GM21526 (cell line): Measurements from ENCODE around the gene OGFOD3.
"Not testable (repeated sequence)": the region's sequence is repeated elsewhere in the genome, so short reads cannot be mapped to it uniquely, and the experiment has no call there.

Experiments
- ATAC-seq: cut with Tn5 transposase; IDR thresholded peaks from one replicate; pipeline ENCODE4 v1.9.1; 2021; ENCODE audit warnings: moderate library complexity; ENCODE audit not compliant: unreplicated experiment, low FRiP score

OGFOD3 gene

DNA sequence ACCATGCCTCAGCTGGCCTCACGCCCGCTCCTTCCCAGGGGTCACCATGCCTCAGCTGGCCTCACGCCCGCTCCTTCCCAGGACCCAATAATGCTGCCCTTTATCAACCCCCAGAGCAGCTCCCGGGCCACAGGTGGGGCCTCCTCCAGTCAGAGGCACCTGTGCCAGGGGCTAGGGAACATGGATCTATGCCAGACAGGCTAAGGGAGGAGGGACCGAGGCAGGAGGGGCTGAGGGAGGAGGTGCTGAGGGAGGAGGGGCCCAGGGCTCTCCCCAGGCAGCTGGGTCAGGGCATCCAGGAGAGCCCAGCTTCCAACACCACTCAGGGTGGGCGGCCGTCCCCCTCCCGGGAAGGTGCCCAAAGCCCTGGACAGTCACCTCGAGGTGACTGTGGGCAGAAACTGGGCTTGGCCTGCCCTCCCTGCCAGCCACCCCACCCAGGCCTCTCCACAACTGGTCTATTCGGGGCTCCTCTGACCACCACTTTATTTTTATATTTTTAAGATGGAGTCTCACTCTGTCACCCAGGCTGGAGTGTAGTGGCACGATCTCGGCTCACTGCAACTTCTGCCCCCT lies 27.4 kb downstream of the OGFOD3 start:
- no peak for ATAC-seq

DNA sequence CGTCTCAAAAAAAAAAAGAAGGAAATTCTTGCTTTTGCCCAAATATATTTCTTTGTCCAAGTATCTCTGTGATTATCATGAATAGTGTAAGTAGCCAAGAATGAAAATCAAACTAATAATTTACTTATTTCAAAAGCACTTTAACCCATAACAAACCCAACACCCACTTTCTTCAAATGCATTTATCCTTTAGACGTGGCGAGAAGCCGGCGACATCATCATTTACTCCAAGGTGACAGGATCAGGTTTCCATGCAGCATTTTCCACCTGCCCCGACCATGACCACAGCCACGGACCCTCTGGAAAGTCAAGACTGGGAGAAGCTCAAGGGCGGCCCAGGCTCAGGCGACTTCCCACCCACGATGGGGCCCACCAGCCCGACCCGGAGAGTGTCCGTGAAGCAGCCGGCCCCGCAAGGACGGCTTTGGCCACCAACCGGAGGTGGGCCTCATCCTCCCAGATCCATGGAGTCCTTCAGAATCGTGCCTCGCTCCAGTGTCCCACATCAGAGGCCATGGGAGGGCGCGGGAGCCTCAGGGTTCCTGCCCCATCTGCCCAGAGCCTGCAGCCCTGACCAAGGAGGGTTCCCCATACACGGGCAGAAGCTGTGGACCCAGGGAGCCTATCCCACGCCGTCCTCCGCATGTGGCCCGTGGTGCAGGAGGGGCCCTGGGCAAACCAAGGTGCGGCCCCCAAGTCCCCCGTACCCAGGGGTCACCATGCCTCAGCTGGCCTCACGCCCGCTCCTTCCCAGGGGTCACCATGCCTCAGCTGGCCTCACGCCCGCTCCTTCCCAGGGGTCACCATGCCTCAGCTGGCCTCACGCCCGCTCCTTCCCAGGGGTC lies 28.1 kb downstream of the OGFOD3 start:
- no peak for ATAC-seq

DNA sequence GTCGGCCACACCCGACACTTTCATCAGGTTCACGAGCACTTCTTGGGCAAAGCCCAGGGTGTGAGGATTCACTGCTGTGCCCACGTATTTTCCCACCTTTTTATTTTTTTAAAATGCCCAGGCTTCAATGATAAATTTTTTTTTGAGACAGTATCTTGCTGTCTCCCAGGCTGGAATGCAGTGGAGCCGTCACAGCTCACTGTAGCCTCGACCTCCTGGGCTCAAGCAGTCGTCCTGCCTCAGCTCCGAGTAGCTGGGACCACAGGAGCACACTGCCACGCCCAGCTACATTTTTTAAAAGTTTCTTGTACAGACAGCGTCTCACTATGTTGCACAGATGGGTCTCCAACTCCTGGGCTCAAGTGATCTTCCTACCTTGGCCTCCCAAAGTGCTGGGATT lies 29.0 kb downstream of the OGFOD3 start:
- no peak for ATAC-seq

DNA sequence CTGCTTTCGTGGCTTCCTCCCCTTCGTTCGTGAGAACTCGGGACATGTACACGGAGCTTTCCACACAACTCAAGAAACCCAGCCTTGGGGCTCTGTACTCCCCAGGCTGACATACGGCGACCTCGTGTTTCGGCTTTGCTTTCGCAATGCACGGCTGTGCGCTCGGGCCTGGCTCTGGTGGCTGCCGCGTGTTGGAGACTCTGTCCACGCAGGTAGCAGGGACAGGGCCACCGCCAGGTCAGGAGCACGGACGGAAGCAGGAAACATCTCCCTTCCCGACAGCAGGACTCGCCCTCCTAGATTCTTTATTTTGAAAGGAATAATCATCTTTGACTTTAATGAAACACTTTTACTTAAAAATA lies 29.5 kb downstream of the OGFOD3 start:
- no peak for ATAC-seq

DNA sequence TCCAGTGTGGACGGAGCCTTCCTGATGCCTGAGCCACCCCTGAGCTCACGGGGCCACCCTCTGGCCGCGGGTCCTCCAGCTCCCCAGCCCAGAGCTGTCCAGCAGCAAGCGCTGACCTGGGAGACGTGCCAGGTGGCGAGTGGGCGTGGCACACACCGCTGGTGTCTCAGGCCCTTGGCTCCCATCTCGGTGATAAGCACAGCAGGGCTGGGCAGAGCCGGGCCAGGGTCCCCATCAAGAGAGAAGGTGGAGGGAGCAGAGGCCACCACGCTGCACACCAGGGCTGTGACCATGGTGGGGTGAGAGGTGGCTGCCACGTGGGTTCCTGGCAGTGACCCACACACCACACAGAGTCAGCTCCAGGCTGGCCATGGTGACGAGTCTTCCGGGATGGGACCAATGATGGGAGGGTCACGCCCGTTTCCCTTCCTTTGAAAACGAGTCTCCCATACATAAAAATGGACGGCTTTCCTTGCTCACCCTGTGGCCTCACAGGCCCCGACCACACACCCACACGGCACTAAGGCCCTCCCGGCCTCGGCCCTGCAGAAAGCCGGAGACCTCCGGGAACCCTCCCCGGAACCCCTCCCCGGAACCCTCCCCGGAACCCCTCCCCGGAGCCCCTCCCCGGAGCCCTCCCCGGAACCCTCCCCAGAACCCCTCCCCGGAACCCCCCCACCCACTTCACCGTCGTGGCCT lies 30.0 kb downstream of the OGFOD3 start:
- ATAC-seq: no peak

DNA sequence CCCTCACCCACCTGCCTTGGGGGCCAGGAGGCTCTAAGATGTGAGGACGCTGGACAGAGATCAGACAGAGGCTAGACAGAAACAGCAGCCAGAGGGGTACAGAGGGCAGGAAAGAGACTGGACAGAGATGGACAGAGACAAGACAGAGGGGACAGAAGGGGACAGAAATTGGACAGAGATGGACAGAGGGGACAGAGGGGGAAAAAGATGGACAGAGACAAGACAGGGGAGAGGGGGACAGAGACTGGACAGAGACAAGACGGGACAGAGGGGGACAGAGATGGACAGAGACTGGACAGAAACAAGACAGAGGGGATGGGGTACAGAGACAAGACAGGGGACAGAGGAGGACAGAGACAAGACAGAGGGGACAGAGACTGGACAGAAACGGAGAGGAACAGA lies 30.7 kb downstream of the OGFOD3 start:
- no peak for ATAC-seq

DNA sequence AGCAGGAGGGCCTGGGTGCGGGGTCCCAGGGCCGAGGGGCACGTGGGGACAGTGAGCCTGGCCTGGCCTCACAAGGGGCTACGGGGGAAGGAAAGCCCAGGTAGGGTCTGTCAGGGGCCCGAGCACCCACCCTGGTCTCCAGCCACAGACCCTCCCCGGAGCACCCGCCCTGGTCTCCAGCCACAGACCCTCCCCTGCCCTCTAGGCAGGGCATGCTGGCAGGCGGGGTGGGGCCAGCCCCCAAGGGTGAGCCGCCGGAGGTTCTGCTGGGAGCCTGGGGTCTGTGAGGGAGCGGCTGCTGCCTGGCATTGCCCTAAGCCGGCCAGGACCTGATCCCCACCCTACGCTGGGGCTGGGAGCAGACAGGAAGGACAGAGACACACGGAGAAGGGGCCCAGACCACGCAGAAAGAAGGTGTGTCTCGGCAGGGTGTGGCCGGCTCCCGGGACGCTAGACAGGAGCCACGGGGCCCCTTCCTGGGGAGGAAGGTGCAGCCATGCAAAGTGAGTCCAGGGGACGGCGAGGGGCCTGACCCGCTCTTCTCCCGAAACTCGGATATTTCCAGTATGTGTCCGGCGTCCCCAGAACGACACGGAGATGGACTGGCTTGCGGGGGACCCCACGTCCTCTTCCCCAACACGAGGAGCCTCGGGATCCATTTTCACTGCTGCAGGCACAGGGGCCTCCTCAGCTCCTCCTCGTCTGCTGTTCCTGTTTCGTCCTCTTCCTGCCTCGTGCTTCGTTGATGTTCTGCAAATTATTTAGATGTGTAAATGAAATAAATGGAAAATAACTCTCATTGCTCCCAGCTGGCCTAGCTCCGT lies 31.3 kb downstream of the OGFOD3 start:
- ATAC-seq: no peak

DNA sequence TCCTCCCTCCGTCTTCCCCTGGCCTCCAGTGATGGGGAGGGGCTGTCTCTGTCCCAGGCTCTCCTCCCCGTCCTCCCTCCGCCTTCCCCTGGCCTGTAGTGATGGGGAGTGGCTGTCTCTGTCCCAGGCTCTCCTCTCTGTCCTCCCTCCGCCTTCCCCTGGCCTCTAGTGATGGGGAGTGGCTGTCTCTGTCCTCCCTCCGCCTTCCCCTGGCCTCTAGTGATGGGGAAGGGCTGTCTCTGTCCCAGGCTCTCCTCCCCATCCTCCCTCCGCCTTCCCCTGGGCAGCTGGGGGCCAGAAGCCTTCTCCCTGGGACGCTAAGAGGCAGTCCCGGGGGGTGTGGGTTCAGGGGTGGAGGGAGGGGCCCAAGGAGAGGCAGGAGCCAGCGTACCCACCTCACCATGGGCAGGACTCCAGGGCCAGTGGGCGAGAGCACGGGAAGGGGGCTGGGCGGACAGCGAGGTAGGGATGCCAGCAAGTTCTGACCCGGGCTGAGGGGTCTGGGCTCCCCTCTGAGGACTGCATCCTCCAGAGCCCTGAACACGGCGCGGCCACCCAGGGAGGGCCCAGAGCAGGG lies 32.0 kb downstream of the OGFOD3 start:
- ATAC-seq: no peak

DNA sequence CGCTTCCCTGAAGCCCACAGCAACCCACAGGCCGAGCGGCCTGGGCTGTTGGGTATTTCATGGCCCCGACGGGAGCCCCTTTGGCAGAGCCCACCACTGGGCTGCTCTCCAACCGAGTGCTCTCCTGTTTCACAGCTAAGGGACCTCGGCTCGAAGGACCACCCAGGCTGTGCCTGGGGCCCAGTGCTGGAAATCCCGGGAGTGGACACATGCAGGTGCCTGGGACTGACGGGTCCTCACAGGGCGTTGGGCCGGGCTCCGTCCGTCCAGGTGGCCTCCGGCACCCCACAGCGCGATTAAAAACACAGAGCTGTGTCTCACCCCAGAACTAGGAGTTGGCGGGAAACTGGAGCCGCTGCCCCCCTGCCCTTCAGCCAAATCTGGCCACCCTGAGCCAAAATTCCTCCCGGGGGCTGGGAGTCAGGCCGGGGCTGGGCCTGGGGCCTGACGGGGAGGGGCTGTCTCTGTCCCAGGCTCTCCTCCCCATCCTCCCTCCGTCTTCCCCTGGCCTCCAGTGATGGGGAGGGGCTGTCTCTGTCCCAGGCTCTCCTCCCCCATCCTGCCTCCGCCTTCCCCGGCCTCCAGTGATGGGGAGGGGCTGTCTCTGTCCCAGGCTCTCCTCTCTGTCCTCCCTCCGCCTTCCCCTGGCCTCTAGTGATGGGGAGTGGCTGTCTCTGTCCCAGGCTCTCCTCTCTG lies 32.7 kb downstream of the OGFOD3 start:
- no peak for ATAC-seq

DNA sequence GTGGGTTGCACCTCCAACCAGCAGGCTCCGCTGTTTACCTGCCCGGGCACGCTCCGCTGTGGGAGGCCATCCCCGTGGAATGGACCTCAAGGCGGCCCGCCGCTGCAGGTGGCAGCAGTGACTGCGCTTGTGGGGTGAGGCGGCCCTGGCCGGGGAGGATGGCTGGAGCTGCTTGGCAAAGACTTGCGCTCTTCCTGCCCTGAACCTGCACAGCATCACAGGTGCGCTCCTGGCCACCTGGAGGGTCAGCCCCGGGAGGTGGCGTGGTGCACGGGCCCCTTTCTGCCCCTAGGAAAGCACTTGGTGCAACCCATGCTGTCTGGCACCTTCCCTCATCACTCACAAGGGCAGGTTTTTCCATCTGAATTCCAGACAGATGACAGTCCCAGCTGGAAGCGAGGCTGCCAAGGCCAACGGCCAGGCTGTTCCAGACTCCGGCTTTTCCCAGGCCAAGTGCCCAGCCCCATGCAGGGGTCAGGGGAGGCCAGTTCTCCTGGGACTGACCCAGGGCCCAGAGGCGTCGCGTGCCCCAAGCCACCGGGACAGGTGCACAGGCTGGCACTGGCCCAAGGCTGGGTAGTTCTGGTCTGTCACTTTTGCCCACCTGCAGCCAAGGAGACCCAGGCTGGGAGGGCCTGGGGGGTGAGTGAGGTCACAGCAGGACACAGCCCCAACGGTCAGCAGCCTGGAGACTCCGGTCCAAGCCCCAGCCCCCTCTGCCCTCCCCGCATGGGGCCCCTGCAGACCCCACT lies 33.5 kb downstream of the OGFOD3 start:
- ATAC-seq: no peak

DNA sequence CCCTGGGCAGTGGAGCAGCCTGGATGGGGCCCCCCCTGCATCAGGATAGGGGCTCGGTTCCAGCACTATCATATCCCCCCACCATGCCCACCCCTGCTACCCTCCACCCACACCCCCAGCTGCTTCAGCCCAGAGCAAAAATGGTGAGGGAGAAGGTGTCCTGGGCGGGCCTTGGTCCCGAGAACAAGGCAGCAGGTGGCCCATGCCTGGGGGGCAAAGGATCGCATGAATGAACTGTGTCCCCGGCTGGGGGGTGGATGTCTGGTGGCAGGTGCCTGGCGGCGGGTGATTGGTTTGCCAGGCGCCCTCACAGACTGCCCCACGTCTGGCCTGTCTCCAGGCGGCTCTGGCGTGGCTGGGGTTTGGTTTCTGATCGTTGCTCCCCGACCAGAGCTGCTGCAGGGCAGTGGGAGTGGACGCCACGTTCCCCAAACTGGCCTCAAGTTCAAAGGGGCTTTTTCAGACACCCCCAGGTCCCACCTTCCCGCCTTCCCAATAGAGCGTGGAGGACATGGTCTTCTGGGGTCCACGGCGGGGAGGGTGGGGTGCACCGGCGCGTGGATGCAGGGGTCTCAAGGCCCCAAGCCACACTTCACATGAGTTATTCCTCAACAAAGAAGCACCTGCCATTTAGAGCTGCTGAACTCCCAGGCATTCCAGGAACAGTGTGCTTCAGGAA lies 34.2 kb downstream of the OGFOD3 start:
- no peak for ATAC-seq

DNA sequence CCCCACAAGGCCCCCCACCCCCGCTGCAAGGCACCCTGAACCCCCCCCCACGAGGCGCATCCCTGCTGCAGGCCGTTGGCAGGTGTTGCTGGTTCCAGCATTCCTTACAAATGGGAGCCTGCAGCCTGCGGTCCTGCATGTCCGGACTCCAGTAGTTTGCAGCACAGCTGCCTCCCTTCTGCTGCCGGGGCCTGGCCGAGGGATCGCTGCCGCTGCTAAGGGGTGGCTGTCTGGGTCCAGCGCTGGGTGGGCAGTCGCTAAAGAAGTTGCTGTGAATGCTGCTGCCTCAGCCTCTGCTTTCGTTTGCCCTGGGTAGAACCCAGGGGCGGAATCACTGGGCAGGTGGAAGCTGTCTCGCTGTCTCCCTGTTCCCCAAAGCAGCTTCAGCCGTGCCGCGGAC lies 35.0 kb downstream of the OGFOD3 start:
- no peak for ATAC-seq

DNA sequence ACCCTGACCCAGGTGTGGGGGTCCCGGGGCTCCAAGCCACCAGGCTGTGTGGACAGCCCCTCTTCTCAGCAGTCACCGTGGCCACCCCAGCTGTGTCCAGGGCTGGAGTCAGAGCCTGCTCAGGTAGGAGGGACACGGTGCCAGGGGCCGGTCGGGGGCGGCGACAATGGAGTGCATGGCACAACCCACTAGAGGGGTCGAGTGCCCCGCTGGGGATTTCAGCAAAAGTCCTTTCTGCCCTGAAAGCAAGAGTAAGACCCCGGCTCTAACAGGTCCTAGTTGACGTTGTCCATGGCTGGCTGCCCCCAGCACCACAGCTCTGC lies 35.5 kb downstream of the OGFOD3 start:
- ATAC-seq: no peak

DNA sequence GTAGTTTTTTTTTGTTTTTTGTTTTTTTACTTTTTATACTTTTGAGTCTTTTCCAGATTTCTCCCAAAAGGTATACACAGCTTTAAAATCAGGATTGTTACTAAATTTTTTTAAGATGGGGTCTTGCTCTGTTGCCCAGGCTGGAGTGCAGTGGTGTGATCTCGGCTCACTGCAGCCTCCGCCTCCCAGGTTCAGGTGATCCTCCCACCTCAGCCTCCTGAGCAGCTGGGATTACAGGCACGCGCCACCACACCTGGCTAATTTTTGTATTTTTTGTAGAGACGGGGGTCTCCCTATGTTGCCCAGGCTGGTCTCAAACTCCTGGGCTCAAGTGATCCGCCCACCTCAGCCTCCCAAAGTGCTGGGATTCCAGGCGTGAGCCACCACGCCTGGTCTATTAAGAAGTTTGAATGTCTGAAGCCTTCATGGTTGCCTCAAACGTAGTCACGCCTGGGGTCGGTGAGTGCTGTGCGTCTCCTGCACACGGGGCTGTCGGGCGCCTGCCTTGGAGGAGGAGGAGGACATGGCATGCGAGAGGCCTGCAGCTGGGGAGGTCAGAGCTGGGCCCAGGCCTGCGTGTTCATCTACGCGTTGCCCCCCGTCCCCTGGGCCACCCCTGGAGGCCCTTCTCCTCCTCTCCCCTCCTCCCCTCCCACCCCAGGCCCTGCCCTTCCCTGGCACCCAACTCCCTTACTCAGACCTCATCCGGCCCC lies 36.0 kb downstream of the OGFOD3 start:
- not testable (repeated sequence) for ATAC-seq

DNA sequence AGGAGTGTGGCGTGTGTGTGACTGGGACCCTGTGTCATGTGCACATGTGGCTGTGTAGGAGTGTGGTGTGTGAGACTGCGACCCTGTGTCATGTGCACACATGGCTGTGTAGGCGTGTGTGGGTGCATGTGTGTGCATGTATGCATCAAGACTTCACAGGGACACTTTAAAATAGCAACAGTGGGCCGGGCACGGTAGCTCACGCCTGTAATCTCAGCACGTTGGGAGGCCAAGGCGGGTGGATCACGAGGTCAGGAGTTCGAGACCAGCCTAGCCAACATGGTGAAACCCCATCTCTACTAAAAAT lies 36.7 kb downstream of the OGFOD3 start:
- ATAC-seq: not testable (repeated sequence)

DNA sequence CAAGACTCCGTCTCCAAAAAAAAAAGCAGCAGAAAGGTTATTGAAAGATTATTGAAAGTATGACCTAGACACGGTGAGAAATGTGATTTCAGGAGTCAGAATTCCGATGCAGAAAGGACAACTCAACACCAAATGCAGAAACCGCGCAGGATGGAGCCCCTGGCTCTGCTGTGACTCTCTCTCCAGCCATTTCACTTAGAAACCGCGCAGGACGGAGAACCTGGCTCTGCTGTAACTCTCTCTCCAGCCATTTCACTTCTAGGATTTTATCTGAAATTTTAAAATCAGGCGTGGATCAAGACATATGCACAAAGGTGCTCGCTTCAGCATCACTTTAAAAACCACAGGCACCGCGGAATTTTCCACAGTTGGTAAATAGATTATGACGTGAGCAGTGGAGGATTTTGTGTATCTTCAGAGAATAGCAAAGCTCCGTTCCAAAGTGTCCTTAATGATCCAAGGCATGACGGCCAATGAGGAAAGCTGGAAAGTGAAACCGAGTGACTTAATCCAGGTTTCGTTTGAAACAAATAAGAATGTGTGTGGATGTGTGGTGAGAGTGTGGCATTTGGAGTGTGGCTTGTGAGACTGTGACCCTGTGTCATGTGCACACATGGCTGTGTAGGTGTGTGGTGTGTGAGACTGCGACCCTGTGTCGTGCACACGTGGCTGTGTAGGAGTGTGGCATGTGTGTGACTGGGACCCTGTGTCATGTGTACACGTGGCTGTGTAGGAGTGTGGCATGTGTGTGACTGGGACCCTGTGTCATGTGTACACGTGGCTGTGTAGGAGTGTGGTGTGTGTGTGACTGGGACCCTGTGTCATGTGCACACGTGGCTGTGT lies 37.3 kb downstream of the OGFOD3 start:
- no peak for ATAC-seq

DNA sequence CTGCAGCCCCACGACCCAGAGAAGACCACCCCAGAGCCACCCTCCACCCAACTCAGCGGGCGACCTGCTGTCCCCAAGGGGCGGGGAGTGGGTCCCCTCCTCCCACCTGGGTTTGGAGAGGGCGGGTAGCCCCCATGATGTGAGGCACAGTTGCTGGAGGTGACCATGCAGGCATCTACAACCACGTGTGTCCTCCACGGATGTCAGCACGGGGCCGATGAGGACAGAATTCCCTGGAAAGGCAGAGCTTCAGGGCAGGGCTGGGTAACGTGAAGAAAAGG lies 39.7 kb downstream of the OGFOD3 start:
- ATAC-seq: no peak
